ENCODE data around the gene NPAT.
A peak's percentile ranks its signal among the peaks of the same experiment; 100 is the strongest.

Gene NPAT

DNA sequence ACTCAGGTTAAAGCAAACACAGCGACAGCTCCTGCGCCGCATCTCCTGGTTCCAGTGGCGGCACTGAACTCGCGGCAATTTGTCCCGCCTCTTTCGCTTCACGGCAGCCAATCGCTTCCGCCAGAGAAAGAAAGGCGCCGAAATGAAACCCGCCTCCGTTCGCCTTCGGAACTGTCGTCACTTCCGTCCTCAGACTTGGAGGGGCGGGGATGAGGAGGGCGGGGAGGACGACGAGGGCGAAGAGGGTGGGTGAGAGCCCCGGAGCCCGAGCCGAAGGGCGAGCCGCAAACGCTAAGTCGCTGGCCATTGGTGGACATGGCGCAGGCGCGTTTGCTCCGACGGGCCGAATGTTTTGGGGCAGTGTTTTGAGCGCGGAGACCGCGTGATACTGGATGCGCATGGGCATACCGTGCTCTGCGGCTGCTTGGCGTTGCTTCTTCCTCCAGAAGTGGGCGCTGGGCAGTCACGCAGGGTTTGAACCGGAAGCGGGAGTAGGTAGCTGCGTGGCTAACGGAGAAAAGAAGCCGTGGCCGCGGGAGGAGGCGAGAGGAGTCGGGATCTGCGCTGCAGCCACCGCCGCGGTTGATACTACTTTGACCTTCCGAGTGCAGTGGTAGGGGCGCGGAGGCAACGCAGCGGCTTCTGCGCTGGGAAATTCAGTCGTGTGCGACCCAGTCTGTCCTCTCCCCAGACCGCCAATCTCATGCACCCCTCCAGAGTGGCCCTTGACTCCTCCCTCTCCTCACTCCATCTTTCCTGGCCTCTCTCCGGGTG, at the start of gene NPAT, which contains the start of gene ATM:
Gene NPAT, minus strand, starts transcription at position 65 of the 774 bp plus-strand sequence. CDS start 102 bp downstream, outside the sequence.
Gene ATM, plus strand, starts transcription at position 494 of the 774 bp plus-strand sequence. CDS start 4,558 bp downstream, outside the sequence.
- TF ChIP-seq CTCF (IDR thresholded peaks at IDR 0.05; ENCODE audit: low read depth, low read length, poor library complexity, severe bottlenecking) (peak; percentile 84), EZH2phosphoT487 (IDR thresholded peaks at IDR 0.05; ENCODE audit: borderline replicate concordance, low read length) (no peak)
- Histone ChIP-seq H3K79me2 (ENCODE audit: control insufficient read depth, low read length) (peaks cover 93% of the 10 kb centered on the region), H3K4me3 (ENCODE audit: low read length) (peak within 1 kb of the TSS; percentile 87), H3F3A (ENCODE audit: control insufficient read depth, insufficient read depth) (peaks cover 31% of the 10 kb centered on the region), H3K4me2 (ENCODE audit: low read length) (peak within 1 kb of the TSS; percentile 97), H3K36me3 (ENCODE audit: control insufficient read depth, low read length) (peaks cover 88% of the 10 kb centered on the region), H3K27me3 (ENCODE audit: control insufficient read depth, low read length) (no peaks in the 10 kb centered on the region), H3K9me2 (replicated peaks; ENCODE audit: control insufficient read depth, low read length) (no peaks in the 10 kb centered on the region), H3K27ac (ENCODE audit: low read depth, low read length) (peak within 1 kb of the TSS; percentile 91), H3K9me3 (ENCODE audit: control insufficient read depth, insufficient read depth, low read length) (no peaks in the 10 kb centered on the region), H3K4me1 (ENCODE audit: control insufficient read depth, low read length) (peaks cover 47% of the 10 kb centered on the region), H4K20me1 (ENCODE audit: control insufficient read depth, insufficient read depth, low read depth, low read length) (peaks cover 13% of the 10 kb centered on the region)

- H3K27me3 ChIP-seq (ENCODE audit: control insufficient read depth, low read length), result no peaks in the 10 kb centered on the region
- no peaks in the 10 kb centered on the region for H3K9me3 ChIP-seq (ENCODE audit: control insufficient read depth, insufficient read depth, low read length)
- H4K20me1 ChIP-seq (ENCODE audit: control insufficient read depth, insufficient read depth, low read depth, low read length), result no peaks in the 10 kb centered on the region
- H3K4me2 ChIP-seq (ENCODE audit: low read length), result no peak overlapping the region
- H3K4me3 ChIP-seq (ENCODE audit: low read length), result no peak overlapping the region
- H3F3A ChIP-seq (ENCODE audit: control insufficient read depth, insufficient read depth), result no peaks in the 10 kb centered on the region
- H3K79me2 ChIP-seq (ENCODE audit: control insufficient read depth, low read length), result no peaks in the 10 kb centered on the region
- TF ChIP-seq EZH2phosphoT487 (IDR thresholded peaks at IDR 0.05; ENCODE audit: borderline replicate concordance, low read length) (no peak), CTCF (IDR thresholded peaks at IDR 0.05; ENCODE audit: low read depth, low read length, poor library complexity, severe bottlenecking) (no peak)
- H3K36me3 ChIP-seq (ENCODE audit: control insufficient read depth, low read length), result peaks cover 64% of the 10 kb centered on the region
- no peaks in the 10 kb centered on the region for H3K9me2 ChIP-seq (replicated peaks; ENCODE audit: control insufficient read depth, low read length)
- no peak overlapping the region for H3K27ac ChIP-seq (ENCODE audit: low read depth, low read length)
- no peaks in the 10 kb centered on the region for H3K4me1 ChIP-seq (ENCODE audit: control insufficient read depth, low read length)
These were observed 47.1 kb upstream of the NPAT start for GRCh38 chr11:108269583-108269982.

GRCh38 chr11:108253176-108253575, 30.7 kb upstream of the NPAT start:
- Histone ChIP-seq H3K4me2 (ENCODE audit: low read length) (no peak overlapping the region), H3K9me2 (replicated peaks; ENCODE audit: control insufficient read depth, low read length) (no peaks in the 10 kb centered on the region), H3K36me3 (ENCODE audit: control insufficient read depth, low read length) (peaks cover 92% of the 10 kb centered on the region), H3F3A (ENCODE audit: control insufficient read depth, insufficient read depth) (peaks cover 7% of the 10 kb centered on the region; the same call in 1 of the 2 replicates), H3K27me3 (ENCODE audit: control insufficient read depth, low read length) (no peaks in the 10 kb centered on the region), H3K79me2 (ENCODE audit: control insufficient read depth, low read length) (no peaks in the 10 kb centered on the region), H3K9me3 (ENCODE audit: control insufficient read depth, insufficient read depth, low read length) (no peaks in the 10 kb centered on the region), H4K20me1 (ENCODE audit: control insufficient read depth, insufficient read depth, low read depth, low read length) (no peaks in the 10 kb centered on the region), H3K4me3 (ENCODE audit: low read length) (no peak overlapping the region), H3K27ac (ENCODE audit: low read depth, low read length) (no peak overlapping the region), H3K4me1 (ENCODE audit: control insufficient read depth, low read length) (no peaks in the 10 kb centered on the region)
- TF ChIP-seq CTCF (IDR thresholded peaks at IDR 0.05; ENCODE audit: low read depth, low read length, poor library complexity, severe bottlenecking) (no peak), EZH2phosphoT487 (IDR thresholded peaks at IDR 0.05; ENCODE audit: borderline replicate concordance, low read length) (no peak)
